ENCODE measurements around the gene DNMT3B. TPM values are rescaled to one million over a fixed set of nuclear protein-coding genes. Genes with fewer than 3 reads are reported as not detected.
A peak's percentile ranks its signal among the peaks of the same experiment; 100 is the strongest.
"Not testable (repeated sequence)": the region's sequence is repeated elsewhere in the genome, so short reads cannot be mapped to it uniquely, and the experiment has no call there.

The DNMT3B gene
- polyA plus RNA-seq (ENCODE audit: insufficient read length in 12 of 12), result 1 to 10 TPM in 11 of 12 donors, not detected in 1; 3.0 to 5.6 (median 3.9) TPM
- long read RNA-seq, donor 1, result 0 reads
- long read RNA-seq, donor 2, result 0 reads
- long read RNA-seq, donor 3, result 0 reads
- long read RNA-seq, donor 4, result 0 reads
- long read RNA-seq, donor 5, result 0 reads
- long read RNA-seq, donor 6, result 0 reads
- long read RNA-seq, donor 7, result 0 reads
- long read RNA-seq, donor 8, result 0 reads
- long read RNA-seq, donor 9, result 0 reads
- long read RNA-seq, donor 10, full-length matches to known transcripts, result 1 of 1 reads
- long read RNA-seq, donor 10, partial matches to known transcripts, result 0 of 1 reads
- long read RNA-seq, donor 10, other reads (novel, unspliced or antisense), result 0 of 1 reads
- long read RNA-seq, donor 11, result 0 reads

DNA sequence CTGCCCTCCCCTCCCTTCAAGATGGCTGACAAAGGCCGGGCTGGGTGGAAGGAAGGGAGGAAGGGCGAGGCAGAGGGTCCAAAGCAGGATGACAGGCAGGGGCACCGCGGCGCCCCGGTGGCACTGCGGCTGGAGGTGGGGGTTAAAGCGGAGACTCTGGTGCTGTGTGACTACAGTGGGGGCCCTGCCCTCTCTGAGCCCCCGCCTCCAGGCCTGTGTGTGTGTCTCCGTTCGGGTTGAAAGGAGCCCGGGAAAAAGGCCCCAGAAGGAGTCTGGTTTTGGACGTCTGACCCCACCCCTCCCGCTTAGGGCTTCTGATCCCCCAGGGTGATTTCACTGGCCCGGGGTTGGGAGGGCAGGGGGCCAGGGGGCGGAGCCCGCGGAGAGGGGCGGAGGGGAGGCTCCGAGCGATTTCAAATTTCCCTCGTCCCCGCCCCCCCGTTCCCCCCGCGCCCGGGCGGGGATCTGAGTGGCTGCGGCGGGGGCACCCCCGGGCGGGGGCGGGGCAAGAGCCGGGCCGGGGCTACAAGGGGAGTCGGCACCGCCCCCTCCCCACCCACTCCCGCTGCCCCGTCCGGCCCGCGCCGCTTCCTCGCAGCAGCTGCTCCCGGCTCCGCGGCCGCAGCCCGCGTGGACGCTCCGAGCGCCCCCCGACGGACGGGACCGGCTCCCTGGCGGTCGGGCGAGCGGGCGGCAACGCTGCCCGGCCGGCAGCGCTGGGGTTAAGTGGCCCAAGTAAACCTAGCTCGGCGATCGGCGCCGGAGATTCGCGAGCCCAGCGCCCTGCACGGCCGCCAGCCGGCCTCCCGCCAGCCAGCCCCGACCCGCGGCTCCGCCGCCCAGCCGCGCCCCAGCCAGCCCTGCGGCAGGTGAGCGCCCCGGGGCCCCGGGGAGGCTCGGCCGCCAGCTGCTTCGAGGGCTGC is at the start of gene DNMT3B:
DNMT3B (plus strand) TSS at position 555 of the 923 bp plus-strand sequence. CDS start 17,939 bp downstream, outside the sequence.
- DNase-seq, result peak; percentile 79

DNA sequence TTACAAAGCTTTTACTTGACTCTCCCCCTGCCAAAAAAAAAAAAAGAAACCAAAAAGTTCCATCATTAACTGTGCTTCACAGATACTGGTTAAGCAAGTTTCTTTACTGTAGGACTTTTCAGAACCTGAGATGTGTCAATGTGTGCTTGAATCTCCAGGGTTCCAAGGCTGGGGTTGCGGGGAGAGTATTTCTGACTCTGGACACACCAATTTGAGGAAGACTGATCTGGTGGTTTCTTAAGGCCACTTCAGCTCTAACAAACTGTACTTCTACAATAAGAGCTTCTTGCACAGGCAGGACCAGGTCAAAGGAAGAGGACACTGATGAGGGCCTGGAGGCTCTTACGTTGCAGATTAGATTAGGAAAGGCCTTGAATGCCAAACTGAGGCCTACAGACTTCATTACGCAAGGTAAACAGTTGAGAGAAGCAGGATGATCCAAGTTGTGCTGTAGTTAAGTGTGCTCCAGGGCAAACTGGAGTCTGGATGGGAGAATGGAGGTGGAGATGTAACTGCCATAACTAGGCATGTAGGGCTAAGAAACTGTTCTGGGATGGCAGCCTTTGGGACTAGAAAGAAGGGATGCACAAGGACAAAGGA is 43.3 kb upstream of the DNMT3B start:
- no peak for DNase-seq

DNA sequence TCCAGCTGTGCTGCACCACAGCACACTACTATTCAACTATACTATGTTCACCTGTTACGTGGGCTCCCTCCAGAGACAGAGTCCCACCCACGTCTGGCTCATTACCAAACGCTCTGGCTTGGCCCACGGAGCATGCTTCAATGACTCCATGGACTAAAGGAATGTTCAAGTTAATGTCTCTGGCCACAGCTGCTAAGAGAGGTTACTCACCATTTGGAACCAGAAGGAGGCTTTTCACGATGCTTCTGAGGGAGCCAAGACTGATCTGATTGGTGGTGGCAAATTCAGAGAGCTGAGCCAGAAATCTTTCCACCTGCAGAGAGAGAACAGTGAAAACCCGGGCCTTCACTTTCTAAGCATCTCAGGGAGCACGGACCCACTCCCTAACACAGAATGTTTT is 34.5 kb upstream of the DNMT3B start:
- DNase-seq, result no peak

DNA sequence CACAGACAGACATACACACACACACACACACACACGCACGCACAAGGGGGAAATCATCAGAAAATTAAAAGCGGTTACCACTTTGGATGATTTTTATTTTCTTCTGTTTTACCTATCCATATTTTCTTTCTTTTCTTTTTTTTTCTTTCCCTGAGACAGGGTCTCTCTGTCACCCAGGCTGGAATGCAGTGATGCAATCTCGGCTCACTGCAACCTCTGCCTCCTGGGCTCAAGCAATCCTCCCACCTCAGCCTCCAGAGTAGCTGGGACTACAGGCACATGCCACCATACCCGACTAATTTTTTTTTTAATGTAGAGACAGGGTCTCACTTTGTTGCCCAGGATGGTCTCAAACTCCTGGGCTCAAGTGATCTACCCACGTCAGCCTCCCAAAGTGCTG is 33.8 kb upstream of the DNMT3B start:
- not testable (repeated sequence) for DNase-seq

DNA sequence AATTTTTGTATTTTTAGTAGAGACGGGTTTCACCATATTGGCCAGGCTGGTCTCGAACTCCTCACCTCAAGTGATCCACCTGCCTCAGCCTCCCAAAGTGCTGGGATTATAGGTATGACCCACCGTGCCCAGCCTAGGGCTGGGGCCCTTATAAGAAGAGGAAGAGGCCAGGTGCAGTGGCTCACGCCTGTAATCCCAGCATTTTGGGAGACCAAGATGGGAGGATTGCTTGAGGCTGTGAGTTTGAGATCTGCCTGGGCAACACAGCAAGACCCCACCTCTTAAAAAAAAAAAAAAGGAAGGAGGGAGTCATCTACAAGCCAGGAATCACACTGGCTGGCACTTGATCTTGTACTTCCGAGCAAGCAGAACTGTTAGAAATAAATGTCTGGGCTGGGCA is 32.9 kb upstream of the DNMT3B start:
- not testable (repeated sequence) for DNase-seq

DNA sequence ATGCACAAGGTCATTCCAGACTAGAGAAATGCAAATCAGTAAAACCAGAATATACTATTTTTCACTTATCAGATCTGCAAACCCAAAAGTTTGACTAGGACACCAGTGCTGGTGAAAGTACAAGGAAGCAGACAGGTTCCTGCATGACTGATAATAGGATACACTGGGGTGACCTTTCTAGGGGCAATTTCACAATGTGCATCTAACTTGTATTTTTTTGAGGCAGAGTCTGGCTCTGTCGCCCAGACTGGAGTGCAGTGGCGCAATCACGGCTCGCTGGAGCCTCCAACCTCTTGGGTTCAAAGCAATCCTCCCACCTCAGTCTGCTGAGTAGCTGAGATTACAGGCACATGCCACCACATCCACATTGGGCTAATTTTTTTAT is 30.3 kb upstream of the DNMT3B start:
- DNase-seq, result no peak

DNA sequence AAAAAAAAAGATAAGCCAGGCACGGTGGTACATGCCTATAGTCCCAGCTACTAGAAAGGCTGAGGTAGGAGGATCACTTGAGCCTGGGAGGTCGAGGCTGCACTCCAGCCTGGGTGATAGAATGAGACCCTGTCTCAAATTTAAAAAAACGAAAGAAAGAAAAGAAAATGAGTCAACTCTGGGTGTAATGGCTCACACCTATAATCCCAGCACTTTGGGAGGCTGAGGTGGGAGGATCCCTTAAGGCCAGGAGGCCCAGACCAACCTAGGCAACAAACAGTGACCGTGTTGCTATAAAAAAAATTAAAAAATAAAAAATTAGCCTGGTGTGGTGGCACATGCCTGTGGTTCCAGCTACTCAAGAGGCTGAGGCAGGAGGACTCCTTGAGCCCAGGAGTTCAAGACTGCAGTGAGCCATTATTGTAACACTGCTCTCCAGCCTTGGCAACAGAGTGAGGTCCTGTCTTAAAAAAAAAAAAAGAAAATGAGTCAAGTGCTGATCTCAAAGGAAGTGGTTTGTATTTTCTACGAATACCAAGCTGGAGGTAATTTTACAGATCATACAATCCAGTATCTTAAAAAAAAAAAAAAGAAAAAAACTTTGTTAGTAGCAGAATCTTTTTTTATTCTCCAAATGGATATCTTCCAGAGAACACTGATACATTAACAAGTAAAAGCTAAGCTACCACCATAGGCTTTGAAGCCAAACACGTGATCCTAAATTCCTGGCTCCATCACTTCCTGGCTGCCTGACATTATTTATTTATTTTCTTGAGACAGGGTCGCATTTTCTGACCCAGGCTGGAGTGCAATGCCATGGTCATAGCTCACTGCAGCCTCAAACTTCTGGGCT is 24.6 kb upstream of the DNMT3B start:
- DNase-seq, result no peak

DNA sequence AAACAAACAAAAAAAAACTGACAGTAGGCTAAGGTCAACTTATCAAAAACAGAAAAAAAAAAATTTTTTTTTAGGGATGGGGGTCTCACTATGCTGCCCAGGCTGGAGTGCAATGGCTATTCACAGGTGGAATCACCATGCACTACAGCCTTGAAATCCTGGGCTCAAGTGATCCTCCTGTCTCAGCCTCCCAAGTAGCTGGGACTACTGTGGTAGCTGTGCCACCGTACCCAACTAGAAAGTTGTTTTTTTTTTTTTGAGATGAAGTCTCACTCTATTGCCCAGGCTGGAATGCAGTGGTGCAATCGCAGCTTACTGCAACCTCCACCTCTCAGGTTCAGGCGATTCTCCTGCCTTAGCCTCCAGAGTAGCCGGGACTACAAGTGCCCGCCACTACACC is 21.0 kb upstream of the DNMT3B start:
- DNase-seq, result no peak

DNA sequence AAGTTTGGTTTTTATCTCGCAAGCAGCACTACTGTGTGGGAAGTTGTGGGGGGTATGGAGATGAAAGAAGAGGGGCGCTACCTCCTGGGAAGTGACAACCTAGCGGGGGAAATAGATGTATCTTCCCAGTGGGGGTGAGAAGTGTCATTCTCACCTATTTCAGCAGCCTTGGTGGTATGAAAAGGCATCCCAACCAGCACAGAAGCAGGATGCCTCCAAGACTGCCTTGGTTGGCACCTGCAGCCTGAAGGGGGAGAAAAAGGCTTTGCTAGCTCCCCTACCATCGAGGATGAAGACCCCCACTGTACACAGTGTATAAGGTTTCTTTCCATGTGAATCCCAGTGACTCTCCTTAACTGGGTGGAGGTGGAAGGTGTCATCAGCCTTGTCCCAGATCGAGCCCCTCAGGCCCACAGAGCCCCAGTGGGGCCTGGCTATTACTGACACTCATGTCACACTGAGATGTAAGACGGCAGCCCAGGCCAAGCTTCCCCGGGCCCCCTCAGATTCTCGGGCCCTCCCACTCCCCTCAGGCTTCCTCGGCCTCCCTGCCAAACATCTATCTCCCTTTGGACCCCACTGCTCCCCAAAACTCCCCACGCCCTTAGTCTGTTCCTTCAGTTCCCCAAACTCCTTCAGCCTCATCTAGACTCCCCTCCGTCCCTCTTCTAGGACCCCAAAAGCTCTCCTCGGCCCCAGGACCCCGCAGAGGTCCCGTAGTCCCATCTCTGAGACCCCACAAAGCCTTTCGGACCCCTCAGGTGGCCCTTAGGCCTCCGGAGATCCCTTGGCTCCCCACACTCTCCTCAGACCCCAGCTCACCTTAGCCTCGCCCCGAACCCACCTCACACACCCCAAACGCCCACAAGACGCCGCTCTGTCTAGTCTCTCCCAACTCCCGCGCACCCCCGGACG is 19.6 kb upstream of the DNMT3B start:
- DNase-seq, result no peak

DNA sequence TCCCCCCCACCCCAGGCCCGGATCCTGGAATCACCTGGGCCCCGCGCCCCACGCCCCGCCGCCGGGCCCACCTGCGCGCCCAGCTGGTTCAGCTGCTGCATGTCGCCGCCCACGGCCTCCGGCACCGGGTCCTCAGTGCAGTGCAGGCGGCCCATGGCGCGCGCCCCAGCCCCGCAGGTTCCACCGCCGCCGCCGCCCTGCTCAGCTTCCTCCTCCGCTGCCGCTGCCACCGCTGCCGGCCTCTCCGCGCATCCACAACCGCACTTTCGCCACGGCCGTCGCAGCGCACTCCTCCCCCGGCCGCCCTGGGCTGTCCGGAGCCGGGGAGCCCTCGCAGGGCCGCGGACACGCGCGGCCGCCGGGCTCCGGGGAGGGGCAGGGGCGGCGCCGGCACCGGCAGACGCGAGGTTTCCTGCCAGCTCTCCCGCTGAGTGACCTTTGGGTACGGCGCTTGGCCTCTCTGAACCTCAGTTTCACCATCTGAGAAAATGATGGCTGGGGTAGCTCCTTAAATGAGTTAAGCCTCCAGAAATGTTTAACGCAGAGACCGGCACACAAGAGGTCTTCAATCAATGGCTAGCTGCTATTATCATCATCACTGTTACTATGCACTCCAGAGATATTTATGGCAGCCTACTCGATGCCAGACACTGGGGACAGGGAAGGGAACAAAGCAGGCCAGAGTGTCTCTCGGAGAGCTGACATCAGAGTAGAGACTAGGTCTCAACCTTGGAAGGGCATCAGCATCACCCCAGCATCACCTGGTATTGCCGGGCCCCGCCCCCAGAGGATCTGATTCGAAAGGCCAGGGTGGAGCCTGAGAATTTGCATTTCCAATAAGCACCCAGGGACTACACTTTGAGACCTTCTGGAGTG is 18.7 kb upstream of the DNMT3B start, which contains the start of gene COMMD7:
COMMD7 (minus strand) TSS at position 231 of the 876 bp plus-strand sequence; CDS start at position 155, 76 bp downstream.
- peak; percentile 49 for DNase-seq

DNA sequence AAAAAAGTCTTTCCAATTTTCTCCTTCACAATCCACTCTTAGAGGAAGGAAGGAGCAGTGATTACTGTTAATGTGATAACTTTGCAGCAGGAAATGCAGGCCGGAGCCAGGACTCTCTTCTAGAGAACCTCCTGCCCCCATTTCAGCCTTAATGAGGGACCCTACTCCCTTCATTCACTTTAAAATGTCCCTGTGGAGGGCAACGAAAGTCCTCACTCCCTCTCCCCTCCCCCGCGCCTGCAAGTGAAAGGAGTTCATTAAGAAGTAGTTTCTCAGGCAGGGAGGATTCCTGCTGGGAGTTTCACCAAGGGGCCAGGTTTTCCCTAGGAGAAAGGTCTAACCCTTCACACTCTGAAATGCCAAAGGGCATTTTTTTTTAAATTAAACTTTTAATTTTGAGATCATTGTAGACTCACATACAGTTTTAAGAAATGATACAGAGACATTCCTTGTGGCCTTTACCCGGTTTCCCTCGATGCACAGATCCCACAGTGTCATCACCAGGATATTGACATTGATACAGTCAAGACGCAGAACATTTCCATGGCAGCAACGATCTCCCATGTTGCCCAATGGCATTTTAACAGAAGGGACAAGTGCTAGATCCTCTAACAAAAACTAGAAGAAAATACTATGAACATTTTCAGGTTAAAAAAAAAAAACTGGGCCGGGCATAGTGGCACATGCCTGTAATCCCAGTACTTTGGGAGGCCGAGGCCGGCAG is 12.1 kb upstream of the DNMT3B start:
- no peak for DNase-seq

DNA sequence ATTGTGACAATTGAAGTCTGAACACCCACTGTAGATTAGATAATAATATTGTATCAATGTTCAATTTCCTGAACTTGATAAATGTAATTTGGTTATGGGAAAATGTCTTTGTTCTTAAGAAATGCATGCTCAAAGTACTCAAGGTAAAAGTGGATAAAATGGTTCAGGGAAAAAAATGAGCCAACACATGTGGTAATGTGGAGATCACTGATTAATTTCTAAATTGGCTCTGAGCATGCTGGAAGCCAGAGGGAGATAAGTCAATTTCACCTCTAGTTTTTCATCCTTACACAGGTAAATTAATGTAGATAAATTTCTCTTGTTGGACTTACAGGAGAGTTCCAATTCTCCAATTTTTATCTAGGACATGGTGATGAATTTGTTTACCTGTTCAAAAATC is 10.9 kb upstream of the DNMT3B start:
- DNase-seq, result no peak

DNA sequence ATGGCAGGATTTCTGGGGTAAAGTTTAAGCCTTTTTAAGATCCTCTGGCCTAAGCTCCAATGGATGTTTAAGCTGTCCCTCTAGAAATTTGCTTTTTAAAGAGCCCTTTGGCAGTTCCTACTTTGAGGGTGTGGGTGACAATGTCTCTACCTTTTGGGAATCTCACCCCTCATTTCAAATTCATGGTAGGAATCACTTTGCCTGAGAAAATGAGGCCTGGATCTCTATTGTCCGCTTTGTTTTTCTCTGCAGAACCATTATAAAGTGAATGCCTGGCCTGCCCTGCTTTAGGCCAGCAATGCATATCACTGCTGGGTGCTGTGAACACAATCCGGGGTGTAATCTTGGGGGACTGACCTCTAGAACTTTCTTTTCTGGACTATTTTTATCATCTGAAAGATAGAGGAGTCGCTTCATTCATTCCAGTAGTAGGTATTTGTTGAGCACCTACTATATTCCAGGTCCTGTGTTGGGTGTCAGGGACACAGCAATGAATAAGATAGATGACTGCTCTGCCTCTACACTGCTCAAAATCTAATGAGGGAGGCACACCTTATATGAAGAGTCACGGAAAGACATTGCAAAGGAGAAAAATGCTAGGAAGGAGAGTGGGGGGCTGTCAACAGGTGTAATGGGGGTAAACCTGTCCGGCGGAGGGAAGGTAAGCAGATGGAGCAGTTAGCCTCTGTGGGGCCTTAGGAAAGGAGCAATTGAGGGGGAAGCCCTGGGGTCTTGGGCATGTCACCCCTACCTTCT is 10.3 kb upstream of the DNMT3B start:
- no peak for DNase-seq

DNA sequence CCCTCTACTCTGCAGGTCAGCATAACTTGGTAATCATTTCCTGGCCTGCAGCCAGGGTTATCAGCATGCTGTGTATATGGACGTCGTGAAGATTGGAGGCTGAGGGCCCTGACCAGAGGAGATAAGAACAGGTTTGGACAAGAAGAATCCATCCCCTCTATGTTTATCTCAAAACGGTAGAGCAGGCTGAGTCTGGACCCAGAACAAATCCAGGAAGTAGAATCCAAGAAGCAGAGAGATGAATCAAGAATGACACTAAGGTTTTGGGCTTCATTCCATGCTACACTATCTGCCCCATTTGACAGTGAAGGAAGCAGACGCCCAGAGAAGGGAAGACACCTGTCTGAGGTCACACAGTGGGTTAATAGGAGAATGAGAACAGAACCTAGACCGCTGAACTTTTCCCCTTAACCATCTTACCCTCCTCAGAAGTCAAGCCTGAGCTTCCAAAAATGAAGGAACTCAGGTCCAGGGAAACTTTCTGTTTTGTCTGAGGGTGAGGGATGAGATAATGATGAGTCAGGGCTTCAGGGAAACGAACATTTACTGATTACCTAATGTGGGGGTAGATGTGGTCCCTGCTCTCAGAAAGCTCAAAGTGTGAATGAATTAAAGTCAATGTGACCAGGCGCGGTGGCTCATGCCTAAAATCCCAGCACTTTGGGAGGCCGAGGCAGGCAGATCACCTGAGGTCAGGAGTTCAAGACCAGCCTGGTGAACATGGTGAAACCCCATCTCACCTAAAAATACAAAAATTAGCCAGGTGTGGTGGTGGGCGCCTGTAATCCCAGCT is 9.5 kb upstream of the DNMT3B start:
- DNase-seq, result no peak

DNA sequence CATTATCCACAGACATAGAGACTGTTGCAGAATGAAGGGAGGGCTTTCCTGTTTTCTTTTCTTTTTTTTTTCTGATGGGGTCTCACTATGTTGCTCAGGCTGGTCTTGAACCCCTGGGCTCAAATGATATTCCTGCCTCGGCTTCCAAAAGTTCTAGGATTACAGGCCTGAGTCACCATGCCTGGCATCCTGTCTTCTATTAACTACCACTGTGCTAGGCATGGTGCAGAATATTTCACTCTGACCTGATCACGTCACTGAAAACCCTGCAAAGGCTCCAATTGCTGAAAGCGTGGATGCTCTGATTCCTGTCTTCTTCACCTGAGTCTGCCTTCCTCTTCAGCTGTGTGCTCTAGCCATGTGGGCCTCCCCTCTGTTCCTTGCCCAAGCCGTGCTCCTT is 8.5 kb upstream of the DNMT3B start:
- no peak for DNase-seq

DNA sequence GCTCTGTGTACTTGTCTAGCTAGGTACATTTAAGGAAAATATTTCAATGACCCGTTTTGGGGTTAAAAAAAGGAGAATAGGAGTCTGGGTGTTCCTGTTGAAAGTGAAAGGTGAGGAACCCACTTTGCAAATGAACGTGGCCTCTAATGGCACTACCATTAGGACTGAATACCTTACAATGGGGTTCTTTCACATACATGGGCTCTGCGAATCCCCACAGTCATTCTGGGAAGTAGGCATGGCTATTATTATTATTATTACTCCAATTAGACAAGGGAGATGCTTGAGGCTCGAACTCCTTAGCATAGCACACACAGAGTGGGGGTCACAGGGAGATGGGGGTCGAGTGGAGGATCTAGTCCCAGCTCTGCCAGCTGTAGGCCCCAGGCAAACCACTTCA is 6.0 kb upstream of the DNMT3B start:
- no peak for DNase-seq

DNA sequence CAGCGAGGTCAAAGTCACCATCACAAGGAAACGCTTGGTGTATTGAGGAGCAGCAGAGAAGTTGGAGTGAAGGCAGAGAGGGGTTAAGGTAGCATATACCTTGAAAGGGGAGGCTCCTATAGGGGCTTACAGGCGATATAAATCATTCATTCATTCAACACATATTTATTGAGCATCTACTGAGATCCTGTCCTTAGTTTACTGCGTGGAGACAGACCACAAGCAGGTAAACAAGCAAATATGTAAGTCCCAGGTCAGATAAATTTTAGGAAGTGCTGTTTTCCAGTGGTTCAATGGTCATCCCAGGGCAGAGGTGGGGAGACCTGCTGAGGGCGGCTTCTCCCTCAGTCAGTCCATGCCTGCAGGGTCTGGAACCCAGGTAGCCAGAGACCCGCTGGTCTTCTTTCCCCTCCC is 761 bp upstream of the DNMT3B start:
- DNase-seq, result no peak

Data from muscle of arm (tissue), 14 donors.